HFF-Myc (cell line): ENCODE measurements around the gene SCTR.

Experiments
- DNase-seq: peaks from one replicate; pipeline ENCODE4 v3.0.0-alpha.2; 2011; ENCODE audit warnings: low read depth; ENCODE audit errors: extremely low read depth
- H3K4me3 ChIP-seq: replicated peaks from 2 replicates; pipeline ENCODE4 v1.5.1; 2011; ENCODE audit warnings: low read depth, mild to moderate bottlenecking, control low read depth, low read length
- TF ChIP-seq, protein P1 (sequence below): IDR thresholded peaks from 2 replicates; pipeline ENCODE4 v1.5.1; 2012; ENCODE audit warnings: mild to moderate bottlenecking, low read depth, low read length, control low read depth; ENCODE audit errors: missing control alignments

Gene SCTR

GRCh38 chr2:119482481-119483394 is 41.5 kb downstream of the SCTR start:
- no peak for DNase-seq
- no peak overlapping the region for H3K4me3 ChIP-seq
- TF ChIP-seq, protein P1, sequence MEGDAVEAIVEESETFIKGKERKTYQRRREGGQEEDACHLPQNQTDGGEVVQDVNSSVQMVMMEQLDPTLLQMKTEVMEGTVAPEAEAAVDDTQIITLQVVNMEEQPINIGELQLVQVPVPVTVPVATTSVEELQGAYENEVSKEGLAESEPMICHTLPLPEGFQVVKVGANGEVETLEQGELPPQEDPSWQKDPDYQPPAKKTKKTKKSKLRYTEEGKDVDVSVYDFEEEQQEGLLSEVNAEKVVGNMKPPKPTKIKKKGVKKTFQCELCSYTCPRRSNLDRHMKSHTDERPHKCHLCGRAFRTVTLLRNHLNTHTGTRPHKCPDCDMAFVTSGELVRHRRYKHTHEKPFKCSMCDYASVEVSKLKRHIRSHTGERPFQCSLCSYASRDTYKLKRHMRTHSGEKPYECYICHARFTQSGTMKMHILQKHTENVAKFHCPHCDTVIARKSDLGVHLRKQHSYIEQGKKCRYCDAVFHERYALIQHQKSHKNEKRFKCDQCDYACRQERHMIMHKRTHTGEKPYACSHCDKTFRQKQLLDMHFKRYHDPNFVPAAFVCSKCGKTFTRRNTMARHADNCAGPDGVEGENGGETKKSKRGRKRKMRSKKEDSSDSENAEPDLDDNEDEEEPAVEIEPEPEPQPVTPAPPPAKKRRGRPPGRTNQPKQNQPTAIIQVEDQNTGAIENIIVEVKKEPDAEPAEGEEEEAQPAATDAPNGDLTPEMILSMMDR = no peak

GRCh38 chr2:119481501-119482455 is 42.5 kb downstream of the SCTR start:
- TF ChIP-seq, protein P1 = no peak
- no peak overlapping the region for H3K4me3 ChIP-seq
- DNase-seq = no peak

DNA sequence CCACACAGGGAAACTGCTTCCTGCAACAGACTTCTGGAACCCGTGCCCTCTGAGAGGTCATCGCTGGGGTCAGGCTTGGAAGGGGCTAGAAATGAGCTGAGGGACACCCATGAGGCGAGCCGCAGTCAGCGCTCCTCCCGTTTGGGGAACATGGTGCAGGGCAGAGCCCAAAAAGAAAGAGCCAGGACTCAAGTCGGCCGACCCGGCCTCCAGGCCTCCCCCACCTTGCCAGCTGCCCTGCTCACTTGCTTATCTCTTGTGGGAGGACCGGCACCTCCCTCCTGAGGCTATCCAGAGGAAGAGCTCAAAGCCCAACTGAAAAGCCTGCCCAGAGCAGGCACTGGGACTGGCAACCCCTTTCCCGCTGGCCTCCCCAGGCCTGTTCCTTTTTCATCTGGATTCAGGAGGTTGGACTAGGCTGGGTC is 43.6 kb downstream of the SCTR start:
- TF ChIP-seq, protein P1 = no peak
- DNase-seq = no peak

GRCh38 chr2:119480184-119480583 is 44.1 kb downstream of the SCTR start:
- no peak for DNase-seq
- TF ChIP-seq, protein P1 = no peak
- no peak overlapping the region for H3K4me3 ChIP-seq

More for the DNA sequence above, 43.6 kb downstream of the SCTR start:
- H3K4me3 ChIP-seq = no peak overlapping the region

GRCh38 chr2:119478978-119479295 is 45.3 kb downstream of the SCTR start:
- DNase-seq = no peak
- H3K4me3 ChIP-seq = no peak overlapping the region
- TF ChIP-seq, protein P1 = no peak

- no peak overlapping the region for H3K4me3 ChIP-seq
- no peak for DNase-seq
- TF ChIP-seq, protein P1 = no peak
Measured at GRCh38 chr2:119478188-119478977, 45.9 kb downstream of the SCTR start.
